Smooth muscle cell (in vitro differentiated cells): ENCODE measurements around the gene DBET. TPM values are rescaled to one million over a fixed set of nuclear protein-coding genes. Genes with fewer than 3 reads are reported as not detected.
A peak's percentile ranks its signal among the peaks of the same experiment; 100 is the strongest.
"Not testable (repeated sequence)": the region's sequence is repeated elsewhere in the genome, so short reads cannot be mapped to it uniquely, and the experiment has no call there.

Source experiments
- DNase-seq: peaks from one replicate; lab custom pipeline; 2025; ENCODE audit not compliant: unreplicated experiment; lab: John Stamatoyannopoulos, UW
- H2AFZ ChIP-seq: fragments of 200-600 bp; sonication (generic); 2 replicates; pipeline ENCODE4 v1.6.0; 2016; ENCODE audit warnings: antibody characterized with exemption, low read depth, mild to moderate bottlenecking
- H3F3A ChIP-seq: fragments of 200-600 bp; sonication (generic); 2 replicates; pipeline ENCODE4 v1.6.0; 2017; ENCODE audit warnings: antibody characterized with exemption, low read depth
- H3K27ac ChIP-seq: fragments of 200-600 bp; sonication (generic); 2 replicates; pipeline ENCODE4 v1.5.1; 2016; ENCODE audit warnings: low read depth, mild to moderate bottlenecking
- H3K27me3 ChIP-seq: fragments of 200-600 bp; sonication (generic); 2 replicates; pipeline ENCODE4 v1.6.1; 2016; ENCODE audit warnings: low read depth, mild to moderate bottlenecking
- H3K36me3 ChIP-seq: fragments of 200-600 bp; sonication (generic); 2 replicates; pipeline ENCODE4 v1.5.1; 2016; ENCODE audit warnings: low read depth
- H3K4me1 ChIP-seq: fragments of 200-600 bp; sonication (generic); 2 replicates; pipeline ENCODE4 v1.5.1; 2016; ENCODE audit warnings: low read depth
- H3K4me2 ChIP-seq: fragments of 200-600 bp; sonication (generic); 2 replicates; pipeline ENCODE4 v1.6.0; 2016; ENCODE audit warnings: mild to moderate bottlenecking
- H3K4me3 ChIP-seq: fragments of 200-600 bp; sonication (generic); 2 replicates; pipeline ENCODE4 v1.5.1; 2016; ENCODE audit warnings: mild to moderate bottlenecking
- H3K79me2 ChIP-seq: fragments of 200-600 bp; sonication (generic); 2 replicates; pipeline ENCODE4 v1.6.0; 2016; ENCODE audit warnings: low read depth, mild to moderate bottlenecking
- H3K9ac ChIP-seq: fragments of 200-600 bp; sonication (generic); 2 replicates; pipeline ENCODE4 v1.6.0; 2016; ENCODE audit warnings: low read depth
- H3K9me3 ChIP-seq: fragments of 200-600 bp; sonication (generic); replicated peaks from 2 replicates; pipeline ENCODE4 v1.5.1; 2016; ENCODE audit warnings: low read depth
- H4K20me1 ChIP-seq: fragments of 200-600 bp; sonication (generic); 2 replicates; pipeline ENCODE4 v1.6.0; 2016; ENCODE audit warnings: low read depth
- WGBS: methylation state at CpG from one replicate; pipeline ENCODE4 v1.1.7; 2016; ENCODE audit warnings: low lambda C conversion rate; 5-methylcytosine and 5-hydroxymethylcytosine counted together
- polyA plus RNA-seq: library from polyadenylated mRNA; unstranded; fragments of >200 nt; fragmentation: Nextera tagmentation; extraction: Ambion mirVana; gene quantifications from 2 replicates; pipeline ENCODE4 v1.2.1, GENCODE V29; 2016
- total RNA-seq: library from RNA; depleted of rRNA; stranded (reverse); fragments of >200 nt; gene quantifications from 2 replicates; pipeline ENCODE4 v1.2.3, GENCODE V29; 2014
- TF ChIP-seq, protein P1 (sequence below): fragments of 200-600 bp; sonication (generic); IDR thresholded peaks from 2 replicates; pipeline ENCODE4 v1.5.1; 2017; ENCODE audit warnings: borderline replicate concordance, mild to moderate bottlenecking, antibody characterized with exemption; ENCODE audit not compliant: insufficient read depth, poor library complexity, severe bottlenecking

Gene DBET
- total and polyA plus RNA-seq, 2 experiments from 2014 or later, result not detected

DNA sequence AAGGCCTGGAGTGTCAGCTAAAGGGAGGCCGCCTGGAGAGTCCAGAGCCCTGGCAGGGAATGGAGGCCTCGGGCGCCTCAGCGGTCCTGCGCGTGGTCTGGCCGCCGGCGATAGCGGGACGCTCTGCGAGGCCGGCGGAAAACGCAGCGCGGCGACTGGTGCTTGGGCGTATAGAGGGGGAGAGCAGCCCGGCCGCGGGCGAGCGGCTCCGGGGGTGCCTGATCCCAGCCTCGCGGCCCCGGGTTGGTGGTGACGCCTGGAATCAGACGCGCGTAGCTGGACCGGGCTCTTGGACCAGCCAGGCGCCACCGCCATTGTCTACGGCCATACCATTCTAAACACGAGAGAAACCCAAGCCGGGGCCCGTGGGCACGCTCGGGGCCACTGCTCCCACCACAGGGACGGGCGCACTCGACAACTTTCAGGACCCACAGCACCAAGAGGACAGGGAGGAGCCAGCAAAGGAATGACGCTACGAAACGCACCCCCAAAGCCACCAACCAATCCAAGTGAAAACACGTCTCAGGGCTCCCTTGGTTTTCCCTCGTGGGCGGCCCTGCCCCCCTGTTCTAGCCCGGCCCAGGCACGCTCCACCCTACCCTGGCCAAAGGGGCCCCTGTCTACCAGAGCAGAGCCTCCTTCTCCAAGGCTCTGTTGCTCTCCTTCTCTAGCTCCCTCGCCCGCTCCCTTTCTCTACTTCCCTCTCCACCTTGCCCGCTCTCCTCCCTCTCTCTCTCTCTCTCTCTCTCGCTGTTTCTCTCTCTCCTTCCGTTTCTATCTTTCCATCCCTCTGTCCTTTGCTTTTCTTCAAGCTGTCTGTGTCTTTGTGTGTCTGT, 45.1 kb upstream of the DBET start:
- H3K4me2 ChIP-seq, result no peak overlapping the region
- H4K20me1 ChIP-seq, result no peaks in the 10 kb centered on the region
- DNase-seq, result no peak
- no peak overlapping the region for H3K9ac ChIP-seq
- no peaks in the 10 kb centered on the region for H3K4me1 ChIP-seq
- no peaks in the 10 kb centered on the region for H3F3A ChIP-seq
- WGBS, result 47% methylated on average over 56 of the region's 57 CpGs
- peaks cover 72% of the 10 kb centered on the region for H3K27me3 ChIP-seq
- TF ChIP-seq, protein P1, sequence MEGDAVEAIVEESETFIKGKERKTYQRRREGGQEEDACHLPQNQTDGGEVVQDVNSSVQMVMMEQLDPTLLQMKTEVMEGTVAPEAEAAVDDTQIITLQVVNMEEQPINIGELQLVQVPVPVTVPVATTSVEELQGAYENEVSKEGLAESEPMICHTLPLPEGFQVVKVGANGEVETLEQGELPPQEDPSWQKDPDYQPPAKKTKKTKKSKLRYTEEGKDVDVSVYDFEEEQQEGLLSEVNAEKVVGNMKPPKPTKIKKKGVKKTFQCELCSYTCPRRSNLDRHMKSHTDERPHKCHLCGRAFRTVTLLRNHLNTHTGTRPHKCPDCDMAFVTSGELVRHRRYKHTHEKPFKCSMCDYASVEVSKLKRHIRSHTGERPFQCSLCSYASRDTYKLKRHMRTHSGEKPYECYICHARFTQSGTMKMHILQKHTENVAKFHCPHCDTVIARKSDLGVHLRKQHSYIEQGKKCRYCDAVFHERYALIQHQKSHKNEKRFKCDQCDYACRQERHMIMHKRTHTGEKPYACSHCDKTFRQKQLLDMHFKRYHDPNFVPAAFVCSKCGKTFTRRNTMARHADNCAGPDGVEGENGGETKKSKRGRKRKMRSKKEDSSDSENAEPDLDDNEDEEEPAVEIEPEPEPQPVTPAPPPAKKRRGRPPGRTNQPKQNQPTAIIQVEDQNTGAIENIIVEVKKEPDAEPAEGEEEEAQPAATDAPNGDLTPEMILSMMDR, result no peak
- no peak overlapping the region for H3K4me3 ChIP-seq
- no peak overlapping the region for H3K27ac ChIP-seq
- H3K9me3 ChIP-seq, result no peaks in the 10 kb centered on the region
- no peaks in the 10 kb centered on the region for H3K36me3 ChIP-seq
- H2AFZ ChIP-seq, result no peak overlapping the region
- H3K79me2 ChIP-seq, result no peaks in the 10 kb centered on the region

DNA sequence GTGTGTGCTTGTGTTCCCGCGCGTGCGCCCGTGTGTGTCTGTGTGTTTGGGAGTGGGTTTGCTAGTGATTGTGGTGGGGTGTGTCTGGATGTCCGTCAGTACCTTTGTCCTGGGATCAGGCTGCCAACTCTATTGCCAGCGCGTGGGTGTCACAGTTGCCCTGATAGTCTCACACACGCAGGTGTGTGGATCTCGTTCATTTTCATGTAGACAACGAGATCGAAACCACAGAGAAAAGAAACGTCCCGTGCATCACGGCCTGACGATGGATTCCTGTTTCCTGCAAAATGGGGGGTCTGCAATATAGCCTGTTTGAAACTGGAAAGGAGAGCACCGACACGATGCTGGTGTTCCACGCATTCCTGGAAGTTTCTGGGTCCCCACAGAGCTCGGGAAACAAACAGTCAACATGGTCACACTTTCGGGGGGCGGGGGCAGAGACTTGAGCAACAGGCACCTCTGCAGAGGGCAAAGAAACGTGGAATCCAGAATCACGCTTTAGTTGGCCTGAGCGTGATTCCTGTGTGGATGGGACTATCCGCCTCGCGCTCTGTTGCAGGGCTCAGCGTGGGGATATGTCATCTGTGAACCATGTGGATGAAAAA, 44.3 kb upstream of the DBET start:
- not testable (repeated sequence) for H3F3A ChIP-seq, H3K4me3 ChIP-seq, DNase-seq, H3K36me3 ChIP-seq, H3K9ac ChIP-seq, H3K27ac ChIP-seq, H2AFZ ChIP-seq, H3K9me3 ChIP-seq, H3K4me1 ChIP-seq, H3K79me2 ChIP-seq, H4K20me1 ChIP-seq, H3K4me2 ChIP-seq
- 47% methylated on average over 29 of the region's 29 CpGs for WGBS
- peaks cover 65% of the 10 kb centered on the region for H3K27me3 ChIP-seq

DNA sequence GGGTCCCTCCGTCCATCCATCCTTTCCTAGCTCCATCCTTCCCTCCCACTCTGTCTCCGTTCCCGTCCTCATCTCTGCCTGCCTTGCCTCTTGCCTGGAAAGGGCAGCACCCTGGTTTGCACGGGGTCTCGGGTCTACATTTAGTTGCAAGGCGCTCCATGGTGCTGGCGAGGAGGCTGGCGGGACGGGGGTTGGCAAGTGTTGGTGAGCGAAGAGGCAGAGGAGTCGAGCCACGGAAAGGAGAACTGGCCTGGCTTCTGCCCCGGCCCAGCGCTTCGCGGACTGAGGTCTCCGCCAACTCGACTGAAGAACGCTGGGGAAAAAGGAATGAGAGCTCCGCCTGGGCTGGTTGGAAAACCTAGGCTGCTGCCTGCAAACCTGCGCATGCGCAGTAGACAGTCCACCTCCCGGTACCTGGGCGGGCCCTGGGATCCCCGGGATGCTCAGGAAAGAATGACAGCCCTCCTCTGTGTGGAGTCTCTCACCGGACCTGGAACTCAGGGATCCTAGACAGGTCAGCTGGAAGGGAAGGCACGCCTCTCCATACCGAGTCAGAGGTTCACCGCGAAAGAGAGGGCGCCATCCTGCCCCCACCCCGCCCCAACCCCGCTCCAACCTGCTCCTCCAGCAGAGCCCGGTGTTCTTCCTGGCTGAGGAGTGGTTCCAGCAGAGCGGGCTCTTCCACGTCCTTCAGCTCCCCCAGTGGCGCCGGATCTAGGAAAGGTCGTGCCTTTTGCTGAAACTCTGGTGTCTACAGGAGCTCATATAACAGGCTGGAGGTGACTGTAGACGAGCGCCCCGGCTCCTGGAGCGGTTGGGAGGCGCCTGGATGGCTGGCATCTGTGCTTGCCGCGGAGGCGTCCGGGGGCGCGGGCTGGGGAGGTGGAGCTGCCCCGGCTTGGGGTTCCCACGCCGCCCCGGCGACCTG, 43.2 kb upstream of the DBET start:
- Histone ChIP-seq H3K9ac (no peak overlapping the region), H3K79me2 (no peaks in the 10 kb centered on the region), H3F3A (no peaks in the 10 kb centered on the region), H3K4me1 (no peaks in the 10 kb centered on the region), H3K27me3 (peaks cover 54% of the 10 kb centered on the region), H3K9me3 (no peaks in the 10 kb centered on the region), H3K4me3 (peak overlapping the region; percentile 13), H4K20me1 (no peaks in the 10 kb centered on the region), H3K36me3 (no peaks in the 10 kb centered on the region), H3K27ac (no peak overlapping the region), H2AFZ (no peak overlapping the region), H3K4me2 (peak overlapping the region; percentile 59)
- TF ChIP-seq, protein P1, result no peak
- 48% methylated on average over 43 of the region's 55 CpGs for WGBS
- no peak for DNase-seq

DNA sequence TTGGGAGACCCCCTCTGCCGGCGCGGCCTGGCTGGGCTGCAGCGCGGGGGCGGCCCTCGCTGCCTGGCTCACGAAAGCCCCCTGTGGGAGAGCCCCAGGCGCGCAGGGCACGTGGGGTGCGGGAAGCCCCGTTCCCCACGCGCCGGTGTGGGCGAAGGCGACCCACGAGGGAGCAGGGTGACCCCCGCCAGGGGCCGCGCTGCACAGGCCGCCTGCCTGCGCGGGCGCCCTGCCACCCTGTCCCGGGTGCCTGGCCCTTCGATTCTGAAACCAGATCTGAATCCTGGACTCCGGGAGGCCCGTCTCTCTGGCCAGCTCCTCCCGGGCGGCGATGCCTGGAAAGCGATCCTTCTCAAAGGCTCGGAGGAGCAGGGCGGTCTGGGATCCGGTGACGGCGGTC, 42.3 kb upstream of the DBET start:
- WGBS, result 56% methylated on average over 17 of the region's 39 CpGs
- not testable (repeated sequence) for H3K27ac ChIP-seq, H3F3A ChIP-seq, H2AFZ ChIP-seq, H3K9ac ChIP-seq, H4K20me1 ChIP-seq, H3K4me1 ChIP-seq, H3K4me3 ChIP-seq, H3K36me3 ChIP-seq, H3K4me2 ChIP-seq, H3K79me2 ChIP-seq, H3K9me3 ChIP-seq, DNase-seq
- H3K27me3 ChIP-seq, result peaks cover 45% of the 10 kb centered on the region

DNA sequence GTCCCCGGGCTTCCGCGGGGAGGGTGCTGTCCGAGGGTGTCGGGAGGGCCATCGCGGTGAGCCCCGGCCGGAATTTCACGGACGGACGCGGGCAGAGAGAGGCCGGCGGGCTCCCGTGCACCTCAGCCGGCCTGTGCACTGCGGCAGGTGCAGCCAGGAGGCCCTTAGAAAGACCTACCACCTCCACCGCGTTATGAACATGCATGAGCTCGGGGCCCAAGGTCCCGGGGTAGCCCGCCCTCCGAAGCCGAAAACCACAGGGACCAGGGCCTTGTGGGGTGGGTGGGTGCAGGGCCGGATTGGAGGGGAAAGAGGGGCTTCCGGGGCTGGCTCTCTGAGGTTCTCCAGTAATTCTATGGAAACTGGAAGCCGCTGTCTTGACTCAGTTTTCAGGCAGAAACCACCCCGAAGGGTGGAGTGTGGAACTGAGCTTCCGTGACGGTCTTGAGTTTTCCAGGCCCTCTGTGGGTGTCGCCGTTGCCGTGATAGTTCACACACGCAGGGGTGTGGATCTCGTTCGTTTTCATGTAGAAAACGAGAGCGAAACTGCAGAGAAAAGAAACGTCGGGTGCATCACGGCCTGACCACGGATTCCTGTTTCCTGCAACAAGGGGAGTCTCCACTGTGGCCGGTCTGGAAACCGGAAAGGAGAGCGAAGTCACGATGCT, 41.6 kb upstream of the DBET start:
- H2AFZ ChIP-seq, H3K4me1 ChIP-seq, H4K20me1 ChIP-seq, H3K4me3 ChIP-seq, DNase-seq, H3K4me2 ChIP-seq, H3K36me3 ChIP-seq, H3K9me3 ChIP-seq, H3K9ac ChIP-seq, H3K27ac ChIP-seq, H3K79me2 ChIP-seq, H3F3A ChIP-seq: not testable (repeated sequence)
- 52% methylated on average over 26 of the region's 47 CpGs for WGBS
- peaks cover 37% of the 10 kb centered on the region for H3K27me3 ChIP-seq

DNA sequence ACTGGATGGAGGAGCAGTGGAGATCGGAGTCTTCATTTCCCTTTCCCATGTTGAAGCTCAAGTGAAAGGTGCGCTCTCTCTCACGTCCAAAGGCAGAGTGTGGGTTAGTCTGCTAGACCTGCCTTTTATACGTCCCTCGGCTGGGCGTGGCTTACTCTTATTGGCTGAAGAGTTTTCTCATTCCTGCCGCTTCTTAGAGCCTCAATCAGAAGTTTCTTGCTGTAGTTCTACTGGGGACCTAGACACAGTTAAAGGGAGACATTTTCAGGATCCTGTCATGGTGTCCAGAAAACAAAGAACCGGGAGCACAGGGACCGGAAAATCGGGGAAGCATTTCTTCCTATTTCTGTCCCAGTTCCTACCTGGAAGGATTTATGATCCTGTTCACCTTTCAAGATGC, 37.1 kb upstream of the DBET start, which contains the start of gene FRG2:
FRG2 (minus strand) TSS at position 101 of the 400 bp plus-strand sequence; CDS start at position 49, 52 bp downstream.
- not testable (repeated sequence) for H3K9me3 ChIP-seq, H3K4me2 ChIP-seq, H3K27ac ChIP-seq, H3K79me2 ChIP-seq, H3K9ac ChIP-seq, H4K20me1 ChIP-seq, H3K27me3 ChIP-seq, DNase-seq, H3K4me1 ChIP-seq, H3K4me3 ChIP-seq, H2AFZ ChIP-seq, H3K36me3 ChIP-seq, H3F3A ChIP-seq
- WGBS, result 68% methylated on average over 3 of the region's 10 CpGs
